HG02623 (cell line): ENCODE data around the gene CORO2B.

Source experiments
- ATAC-seq: cut with Tn5 transposase; IDR thresholded peaks from one replicate; pipeline ENCODE4 v1.9.1; 2021; ENCODE audit warnings: moderate library complexity; ENCODE audit not compliant: unreplicated experiment

CORO2B gene

DNA sequence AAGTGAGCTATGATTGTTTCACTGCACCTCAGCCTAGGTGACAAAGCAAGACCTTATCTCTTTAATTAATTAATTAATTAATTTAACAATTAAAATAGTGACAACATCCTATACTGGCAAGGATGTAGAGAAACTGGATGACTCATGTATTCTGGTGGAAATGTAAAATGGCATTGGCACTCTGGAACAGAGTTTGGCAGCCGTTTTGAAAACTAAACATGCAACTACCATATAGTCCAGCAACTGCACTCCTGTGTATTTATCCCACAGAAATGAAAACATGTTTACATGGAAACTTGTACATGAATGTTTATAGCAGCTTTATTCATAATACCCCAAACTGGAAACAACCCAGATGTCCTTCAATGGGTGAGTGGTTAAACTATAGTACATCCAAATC lies 185.3 kb downstream of the CORO2B start:
- ATAC-seq = no peak

DNA sequence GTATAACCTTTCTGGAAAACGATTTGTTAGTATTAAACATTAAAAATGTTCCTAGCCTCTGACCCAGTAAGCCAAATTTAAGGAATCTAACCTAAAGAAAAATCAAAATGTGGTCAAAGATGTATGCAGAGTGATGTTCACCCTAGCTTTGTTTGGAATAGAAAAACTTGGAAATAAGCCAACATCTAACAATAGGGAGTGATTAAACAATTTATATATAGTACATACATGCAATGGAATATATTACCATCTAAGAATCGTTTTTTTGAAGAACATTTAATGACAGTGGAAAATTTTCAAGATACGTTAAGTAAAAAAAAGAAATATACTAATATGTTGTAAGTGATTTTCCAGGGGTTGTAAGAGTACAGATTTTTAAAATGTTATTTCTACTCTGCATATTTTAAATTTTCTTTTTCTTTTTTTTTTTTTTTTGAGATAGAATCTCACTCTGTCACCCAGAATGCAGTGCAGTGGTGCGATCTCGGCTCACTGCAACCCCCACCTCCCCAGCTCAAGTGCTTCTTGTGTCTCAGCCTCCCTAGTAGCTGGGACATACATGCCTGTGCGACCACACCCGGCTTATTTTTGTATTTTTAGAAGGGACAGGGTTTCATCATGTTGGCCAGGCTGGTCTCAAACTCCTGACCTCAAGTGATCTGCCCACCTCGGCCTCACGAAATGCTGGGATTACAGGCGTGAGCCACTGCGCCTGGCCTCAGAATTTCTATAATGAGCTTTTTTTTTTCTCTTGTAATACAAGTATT lies 187.0 kb downstream of the CORO2B start:
- ATAC-seq = no peak

DNA sequence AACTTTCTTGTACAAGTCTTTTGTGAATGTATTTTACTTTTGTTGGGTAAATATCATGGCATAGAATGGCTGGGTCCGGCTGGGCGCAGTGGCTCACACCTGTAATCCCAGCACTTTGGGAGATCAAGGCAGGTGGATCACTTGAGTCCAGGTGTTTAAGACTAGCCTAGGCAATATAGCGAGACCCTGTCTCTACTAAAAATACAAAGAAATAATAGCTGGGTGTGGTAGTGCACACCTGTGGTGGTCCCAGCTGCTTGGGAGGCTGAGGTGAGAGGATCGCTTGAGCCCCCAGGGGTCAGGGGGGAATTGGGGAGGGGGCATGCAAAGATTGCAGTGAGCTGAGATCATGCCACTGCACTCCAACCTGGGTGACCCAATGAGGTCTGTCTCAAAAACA lies 189.0 kb downstream of the CORO2B start:
- ATAC-seq = no peak

DNA sequence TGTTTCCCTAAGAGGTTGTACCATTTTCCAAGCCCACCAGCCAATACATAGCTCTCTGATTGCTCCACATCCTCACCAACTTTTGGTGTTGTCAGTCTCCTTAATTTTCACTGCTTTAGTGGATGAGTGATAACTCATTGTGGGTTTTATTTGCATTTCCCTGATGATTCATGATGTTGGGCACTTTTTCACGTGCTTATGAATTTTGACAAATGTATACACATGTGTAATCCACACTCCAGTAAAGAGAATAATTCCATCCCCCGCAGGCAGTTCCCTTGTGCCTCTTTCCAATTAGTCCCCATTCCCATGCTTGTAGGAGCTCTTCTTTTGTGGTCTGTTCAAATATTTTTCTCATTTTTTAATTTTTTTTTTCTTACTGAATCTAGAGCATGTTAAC lies 189.5 kb downstream of the CORO2B start:
- ATAC-seq = no peak

DNA sequence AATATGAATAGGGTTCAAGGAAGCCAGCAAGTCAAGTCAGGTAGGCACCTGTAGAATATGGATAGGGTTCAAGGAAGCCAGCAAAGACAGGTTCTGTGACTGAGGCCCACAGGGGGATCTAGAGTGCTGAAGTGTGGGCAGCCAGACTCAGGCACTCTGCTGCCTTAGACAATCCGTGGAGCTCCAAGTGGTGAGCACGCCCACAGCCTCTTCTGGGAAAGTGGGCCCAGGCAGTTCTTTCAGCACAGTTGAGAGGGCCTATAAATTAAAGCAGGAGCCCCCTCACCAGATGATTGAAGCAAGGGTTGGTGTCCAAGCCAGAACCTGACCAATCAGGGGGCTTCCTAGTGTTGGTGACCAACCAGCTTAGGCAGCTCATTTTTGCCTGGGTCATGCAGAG lies 190.9 kb downstream of the CORO2B start:
- ATAC-seq = no peak

DNA sequence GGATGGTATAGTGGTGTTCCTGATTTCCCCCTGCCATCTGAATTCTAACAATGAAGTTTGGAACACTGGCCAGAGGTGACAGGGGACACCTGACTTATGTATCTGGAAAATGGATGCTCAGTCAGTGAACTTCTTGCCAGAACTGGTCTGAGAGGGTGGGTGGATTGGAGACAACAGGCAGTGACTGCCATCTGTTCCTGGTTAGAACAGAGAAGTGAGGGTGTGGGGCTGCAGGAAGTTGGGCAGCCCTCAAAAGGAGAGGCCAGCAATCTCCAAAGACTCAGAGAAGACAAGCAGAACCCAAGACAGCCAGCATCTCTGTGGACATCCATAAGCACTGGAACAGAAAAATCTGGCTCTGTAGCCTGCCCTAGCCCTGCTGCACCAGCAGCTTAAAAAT lies 191.4 kb downstream of the CORO2B start:
- no peak for ATAC-seq

DNA sequence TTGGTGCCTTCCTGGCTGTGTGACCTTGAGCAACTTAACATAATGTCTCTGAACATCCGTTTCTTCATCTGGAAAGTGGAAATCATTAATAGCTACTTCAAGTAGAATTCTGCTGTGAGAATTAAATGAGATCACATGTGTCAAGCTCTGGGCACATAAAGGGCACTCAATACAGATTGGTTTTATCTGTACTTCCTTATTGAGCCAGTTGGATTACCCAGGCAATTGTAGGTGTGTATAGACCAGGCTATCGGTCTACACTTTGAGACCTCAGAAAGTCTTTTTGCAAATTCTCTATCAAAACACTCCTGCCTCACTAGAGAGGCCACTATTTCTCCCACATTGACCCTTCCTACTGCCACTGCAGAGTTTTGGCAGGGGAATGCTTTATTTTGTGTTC lies 194.2 kb downstream of the CORO2B start:
- no peak for ATAC-seq

DNA sequence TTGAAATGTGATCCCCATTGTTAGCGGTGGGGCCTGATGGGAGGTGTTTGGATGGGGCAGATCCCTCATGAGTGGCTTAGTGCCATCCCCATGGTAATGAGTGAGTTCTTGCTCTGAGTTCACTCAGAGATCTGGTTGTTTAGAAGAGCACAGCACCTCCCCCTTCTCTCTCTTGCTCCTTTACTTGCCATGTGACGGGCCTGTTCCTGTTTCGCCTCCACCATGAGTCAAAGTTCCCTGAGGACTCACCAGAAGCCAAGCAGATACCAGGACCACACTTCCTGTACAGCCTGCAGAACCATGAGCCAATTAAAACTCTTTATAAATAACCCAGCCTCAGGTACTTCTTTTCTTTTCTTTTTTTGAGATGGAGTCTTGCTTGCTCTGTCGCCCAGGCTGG lies 195.3 kb downstream of the CORO2B start:
- ATAC-seq = no peak

DNA sequence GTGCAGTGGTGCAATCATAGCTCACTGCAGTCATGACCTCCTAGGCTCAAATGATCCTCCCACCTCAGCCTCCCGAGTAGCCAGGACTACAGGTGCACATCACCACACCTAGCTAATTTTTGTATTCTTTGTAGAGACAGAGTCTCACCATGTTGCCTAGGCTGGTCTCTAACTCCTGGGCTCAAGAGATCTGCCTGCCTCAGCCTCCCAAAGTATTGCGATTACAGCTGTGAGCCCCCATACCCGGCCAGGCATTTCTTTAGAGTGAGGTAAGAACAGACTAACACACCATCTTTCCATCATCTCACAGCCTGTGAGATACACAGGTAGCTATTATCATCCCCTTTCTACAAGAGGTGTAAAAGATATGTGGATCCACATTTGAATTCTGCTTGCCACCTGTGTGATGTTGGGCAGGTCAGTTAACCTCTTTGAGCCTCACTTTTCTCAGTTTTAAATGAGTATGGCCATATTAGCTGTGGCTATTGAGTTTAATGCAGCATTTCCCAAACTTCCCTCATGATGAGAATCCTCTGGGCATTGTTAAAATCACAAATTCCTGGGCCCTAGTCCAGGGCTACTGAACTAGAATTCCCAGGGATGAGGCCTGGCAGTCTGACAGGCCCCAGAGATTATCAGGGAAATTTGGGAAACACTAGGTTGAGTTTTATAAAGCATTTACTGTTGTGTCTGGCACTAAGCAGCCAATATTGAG lies 195.9 kb downstream of the CORO2B start:
- no peak for ATAC-seq

DNA sequence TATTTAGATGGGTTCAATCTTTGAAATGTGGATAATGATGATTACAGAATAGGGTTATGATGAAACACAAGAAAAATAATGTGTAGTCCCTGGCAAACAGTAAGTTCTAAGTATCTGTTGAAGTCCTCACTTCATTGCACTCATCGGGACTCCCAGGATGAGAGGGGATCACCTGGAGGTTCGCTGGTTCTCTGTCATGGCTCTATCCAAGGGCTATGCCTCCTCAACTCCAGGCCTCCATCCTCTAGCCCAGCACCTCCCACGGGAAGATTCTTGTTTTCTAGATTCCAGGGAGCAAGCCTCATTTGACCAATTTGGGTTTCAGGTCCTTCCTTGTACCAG lies 196.4 kb downstream of the CORO2B start:
- no peak for ATAC-seq

DNA sequence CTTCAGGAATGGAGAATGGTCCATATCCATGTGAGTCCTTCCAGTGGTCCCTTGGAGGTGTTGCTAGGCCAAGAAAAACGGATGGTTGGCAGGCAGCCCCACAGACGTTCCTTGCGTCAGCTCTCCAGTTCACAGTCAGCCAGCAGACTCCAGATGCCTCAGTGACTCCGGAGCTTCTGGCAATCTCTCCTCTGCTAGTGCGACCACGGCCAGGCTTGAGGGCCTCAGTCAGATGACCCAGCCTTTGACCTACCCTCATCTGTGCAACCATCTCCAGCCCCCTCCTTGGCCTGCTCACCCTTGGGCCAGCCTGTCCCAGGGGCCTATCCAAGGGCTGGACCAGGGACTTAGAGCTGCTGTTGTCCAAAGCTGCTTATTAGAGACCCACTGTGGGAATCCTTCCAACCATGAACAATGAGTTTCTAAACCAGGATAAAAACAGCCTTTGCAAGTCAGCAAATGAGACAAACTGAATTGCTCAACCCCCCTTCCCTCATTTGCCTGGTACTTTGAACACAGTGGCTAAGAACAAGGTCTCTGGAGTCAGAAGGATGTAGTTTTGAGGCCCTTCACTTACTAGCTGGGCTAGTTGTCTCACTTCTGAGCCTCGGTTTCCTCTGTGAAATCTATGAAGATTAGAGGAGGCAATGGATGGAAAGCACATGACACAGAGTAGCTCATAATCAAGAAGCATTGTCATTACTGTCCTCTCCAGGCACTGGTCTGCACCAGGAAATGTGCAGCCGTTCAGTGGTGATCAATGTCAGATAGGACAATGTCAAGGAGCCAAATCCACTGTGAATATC lies 197.1 kb downstream of the CORO2B start:
- ATAC-seq = no peak

DNA sequence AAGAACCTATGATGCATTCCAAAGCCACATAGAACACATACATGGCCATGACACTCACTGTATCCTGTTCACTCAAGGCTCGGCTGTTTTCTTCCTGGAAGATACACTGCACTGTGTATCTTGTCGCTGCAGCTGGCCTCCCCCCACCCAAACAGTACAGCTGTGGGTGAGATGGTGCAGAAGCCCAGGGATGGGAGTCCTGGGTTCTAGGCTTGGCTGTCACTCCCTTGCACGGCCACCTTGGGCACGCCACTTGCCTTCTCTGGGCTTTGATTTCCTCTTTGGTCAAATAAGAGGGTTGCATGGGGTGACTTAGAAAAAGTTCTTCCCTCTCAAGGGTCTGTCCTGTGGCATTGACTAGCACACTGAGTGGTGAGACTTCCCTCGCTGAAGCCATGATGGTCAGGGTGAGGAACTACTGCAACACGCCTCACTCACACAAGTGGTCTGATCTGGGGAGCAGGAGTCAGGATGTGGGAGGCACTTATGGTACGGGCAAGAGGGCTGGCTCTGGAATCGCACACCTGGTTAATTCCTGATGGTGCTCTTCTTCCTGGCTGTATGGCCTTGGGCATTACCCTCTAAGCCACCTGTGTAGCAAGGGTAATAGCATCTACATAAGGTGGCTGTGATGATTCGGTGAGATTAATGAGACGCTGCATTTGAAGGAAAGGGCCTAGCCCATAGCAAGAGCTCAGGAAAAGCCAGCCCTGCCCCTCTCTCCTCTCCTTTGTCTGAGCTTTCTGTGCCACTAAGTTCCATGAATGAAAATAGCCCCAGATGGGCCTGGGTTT lies 197.9 kb downstream of the CORO2B start:
- no peak for ATAC-seq
